HCEC 1CT (cell line): Measurements from ENCODE around the gene MAP2K2.
"Not testable (repeated sequence)": the region's sequence is repeated elsewhere in the genome, so short reads cannot be mapped to it uniquely, and the experiment has no call there.

Experiments used
- DNase-seq: peaks from one replicate; pipeline ENCODE4 v3.0.0-alpha.2; 2017

The MAP2K2 gene

GRCh38 chr19:4123615-4124568 is at the start of gene MAP2K2:
TSS of gene MAP2K2 (minus strand) at chr19:4124122. CDS start at chr19:4123875, 247 bp downstream.
- DNase-seq: peak; percentile 86

- DNase-seq: no peak
Observed at GRCh38 chr19:4172861-4173473, 49.0 kb upstream of the MAP2K2 start.

DNA sequence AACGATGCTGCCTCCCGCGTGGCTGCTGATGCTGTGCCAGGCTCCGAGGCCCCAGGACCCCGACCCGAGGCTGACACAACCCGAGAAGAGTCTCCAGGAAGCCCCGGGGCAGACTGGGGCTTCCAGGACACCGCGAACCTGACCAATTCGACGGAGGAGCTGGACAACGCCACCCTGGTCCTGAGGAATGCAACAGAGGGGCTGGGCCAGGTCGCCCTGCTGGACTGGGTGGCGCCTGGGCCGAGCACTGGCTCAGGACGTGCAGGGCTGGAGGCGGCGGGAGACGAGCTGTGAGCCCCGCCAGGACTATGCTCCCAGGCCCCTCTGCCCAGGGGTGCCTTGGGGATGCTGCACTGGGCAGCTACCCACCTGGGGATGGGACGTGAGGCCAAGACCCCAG is 47.8 kb upstream of the MAP2K2 start:
- no peak for DNase-seq

GRCh38 chr19:4164262-4164661 is 40.3 kb upstream of the MAP2K2 start:
- DNase-seq: no peak

DNA sequence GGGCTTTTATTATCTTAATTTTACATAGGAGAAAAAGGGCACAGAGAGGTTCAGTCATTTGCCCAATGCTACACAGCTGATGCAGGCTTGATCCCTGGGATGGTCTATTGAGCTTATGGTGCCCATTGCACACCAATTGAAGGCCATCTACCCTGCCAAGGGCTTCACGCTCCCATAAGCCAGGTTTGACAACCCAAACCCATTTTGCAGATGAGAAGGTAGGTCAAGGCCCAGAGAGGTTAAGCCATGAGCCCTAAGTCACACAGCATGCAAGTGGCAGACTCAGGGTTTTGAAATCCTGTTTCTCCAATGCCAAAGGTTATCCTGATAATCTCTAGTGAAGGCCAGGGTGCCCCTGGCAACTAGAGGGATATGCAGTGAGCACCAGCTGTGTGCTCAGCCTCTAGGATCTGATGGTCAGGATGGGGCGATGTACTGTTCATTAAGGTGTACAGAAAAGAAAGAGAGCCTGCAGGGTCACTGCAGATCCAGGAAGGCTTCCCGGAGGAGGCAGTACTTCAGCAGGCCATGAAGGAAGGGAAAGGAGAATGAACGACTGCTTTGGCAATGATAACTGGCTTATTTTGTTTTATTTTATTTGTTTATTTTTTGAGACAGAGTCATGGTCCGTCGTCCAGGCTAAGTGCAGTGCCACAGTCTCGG is 37.6 kb upstream of the MAP2K2 start:
- no peak for DNase-seq

GRCh38 chr19:4157971-4158370 is 34.0 kb upstream of the MAP2K2 start:
- DNase-seq: not testable (repeated sequence)

DNA sequence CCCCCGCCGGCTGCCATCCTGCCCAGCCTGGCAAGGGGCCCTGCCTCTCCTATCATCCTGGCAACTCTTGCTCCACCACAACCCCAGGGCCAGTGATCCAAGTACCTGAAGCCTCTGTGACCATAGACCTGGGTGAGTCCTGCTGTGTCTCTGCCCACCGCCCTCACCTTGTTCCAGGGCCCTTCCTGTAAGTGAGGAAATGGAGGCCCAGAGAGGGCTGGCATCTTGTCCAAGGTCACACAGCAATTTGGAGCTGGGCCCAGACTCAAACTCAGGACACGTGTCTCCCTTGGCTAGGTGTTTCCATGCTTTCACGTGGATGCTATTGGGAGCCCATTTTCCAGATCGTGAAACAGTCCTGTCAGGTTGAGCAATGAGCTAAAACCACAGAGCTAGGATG is 33.2 kb upstream of the MAP2K2 start:
- no peak for DNase-seq

DNA sequence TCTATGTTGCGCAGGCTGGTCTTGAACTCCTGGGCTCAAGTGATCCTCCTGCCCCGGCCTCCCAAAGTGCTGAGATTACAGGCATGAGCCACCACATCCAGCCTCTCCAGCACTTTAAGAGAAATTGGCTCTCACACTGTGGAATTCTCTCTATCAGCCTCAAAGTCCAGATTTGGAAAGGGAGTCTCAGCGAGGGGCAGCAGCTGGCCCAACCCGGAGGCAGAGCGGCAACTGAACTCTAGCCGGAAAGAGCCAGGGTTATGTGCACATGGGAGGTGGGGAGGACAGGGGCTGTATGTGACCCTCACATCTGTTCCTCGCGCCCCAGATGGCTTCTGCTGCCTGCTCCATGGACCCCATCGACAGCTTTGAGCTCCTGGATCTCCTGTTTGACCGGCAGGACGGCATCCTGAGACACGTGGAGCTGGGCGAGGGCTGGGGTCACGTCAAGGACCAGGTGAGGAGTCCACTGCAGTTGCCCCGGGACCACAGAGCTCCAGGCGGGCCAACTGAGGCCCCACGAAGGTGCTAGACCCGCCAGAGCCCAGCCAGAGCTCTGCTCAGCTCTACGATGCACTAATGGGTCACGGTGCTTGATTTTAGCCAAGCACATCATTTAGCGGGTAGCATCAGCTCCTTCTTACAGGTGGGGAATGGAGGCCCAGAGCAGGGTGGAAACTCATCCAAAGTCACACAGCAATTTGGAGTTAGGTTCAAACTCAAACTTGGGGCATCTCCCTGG is 30.8 kb upstream of the MAP2K2 start:
- no peak for DNase-seq

DNA sequence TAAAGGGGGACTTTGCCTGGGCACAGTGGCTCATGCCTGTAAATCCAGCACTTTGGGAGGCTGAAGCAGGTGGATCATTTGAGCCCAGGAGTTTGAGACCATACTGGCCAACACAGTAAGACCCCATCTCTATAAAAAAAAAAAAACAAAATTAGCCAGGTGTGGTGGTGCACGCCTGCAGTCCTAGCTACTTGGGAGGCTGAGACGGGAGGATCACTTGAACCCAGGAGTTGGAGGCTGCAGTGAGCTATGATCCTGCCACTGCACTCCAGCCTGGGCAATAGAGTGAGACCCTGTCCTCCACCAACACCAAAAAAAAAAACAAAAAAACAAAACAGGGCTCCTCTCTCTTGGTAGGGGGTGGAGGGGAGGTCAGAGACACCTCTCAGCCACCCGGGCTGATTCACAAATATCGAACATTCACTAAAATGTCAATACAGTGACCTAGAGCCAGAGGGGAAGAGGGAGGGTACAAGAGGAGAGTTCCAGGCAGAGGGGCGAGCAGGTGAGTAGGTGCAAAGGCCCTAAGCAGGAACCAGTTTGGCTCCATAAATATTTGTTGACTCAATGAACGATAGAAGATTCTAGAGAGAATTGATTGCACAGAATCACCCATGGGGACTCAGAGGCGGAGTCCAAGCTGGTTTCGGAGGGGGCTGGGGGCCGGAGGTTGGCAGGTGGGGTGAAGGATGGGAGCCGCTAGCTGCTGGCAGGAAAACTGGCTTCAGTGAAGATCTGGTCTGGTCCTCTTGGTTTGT is 28.5 kb upstream of the MAP2K2 start:
- DNase-seq: no peak

GRCh38 chr19:4151623-4152022 is 27.7 kb upstream of the MAP2K2 start:
- DNase-seq: no peak

DNA sequence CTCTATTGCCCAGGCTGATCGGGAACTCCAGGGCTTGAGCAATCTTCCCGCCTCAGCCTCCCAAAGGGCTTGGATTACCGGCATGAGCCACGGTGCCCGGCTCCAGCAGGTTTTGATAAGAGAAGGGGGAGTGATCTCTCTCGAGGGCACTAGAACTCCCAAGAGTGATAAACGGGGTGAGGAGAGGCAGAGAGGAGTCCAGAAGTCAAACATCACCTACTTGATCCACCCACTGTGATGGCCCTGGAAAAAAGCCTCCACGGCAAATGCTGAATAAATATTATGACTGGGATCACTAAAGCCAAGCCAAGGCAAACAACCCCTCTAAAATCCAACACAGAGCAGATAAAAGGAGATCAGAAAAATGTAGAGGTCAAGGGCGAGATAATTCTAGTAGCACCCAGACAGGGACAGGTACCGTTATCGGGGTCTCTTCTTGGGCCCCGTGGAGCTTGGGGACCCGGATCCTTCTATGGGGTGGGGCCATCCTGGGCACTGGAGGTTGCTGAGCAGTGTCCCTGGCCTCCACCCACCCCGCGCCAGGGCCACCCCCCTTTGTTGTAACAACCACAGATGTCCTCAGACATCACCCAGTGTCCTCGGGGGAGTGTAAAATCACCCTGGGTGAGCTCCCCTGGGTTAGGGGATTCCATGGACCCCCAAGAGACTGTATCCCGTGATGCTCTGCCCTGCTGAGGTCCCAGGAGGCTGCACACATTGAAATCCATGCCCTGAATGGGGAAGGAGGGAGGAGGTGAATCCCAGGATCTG is 25.8 kb upstream of the MAP2K2 start:
- DNase-seq: no peak

DNA sequence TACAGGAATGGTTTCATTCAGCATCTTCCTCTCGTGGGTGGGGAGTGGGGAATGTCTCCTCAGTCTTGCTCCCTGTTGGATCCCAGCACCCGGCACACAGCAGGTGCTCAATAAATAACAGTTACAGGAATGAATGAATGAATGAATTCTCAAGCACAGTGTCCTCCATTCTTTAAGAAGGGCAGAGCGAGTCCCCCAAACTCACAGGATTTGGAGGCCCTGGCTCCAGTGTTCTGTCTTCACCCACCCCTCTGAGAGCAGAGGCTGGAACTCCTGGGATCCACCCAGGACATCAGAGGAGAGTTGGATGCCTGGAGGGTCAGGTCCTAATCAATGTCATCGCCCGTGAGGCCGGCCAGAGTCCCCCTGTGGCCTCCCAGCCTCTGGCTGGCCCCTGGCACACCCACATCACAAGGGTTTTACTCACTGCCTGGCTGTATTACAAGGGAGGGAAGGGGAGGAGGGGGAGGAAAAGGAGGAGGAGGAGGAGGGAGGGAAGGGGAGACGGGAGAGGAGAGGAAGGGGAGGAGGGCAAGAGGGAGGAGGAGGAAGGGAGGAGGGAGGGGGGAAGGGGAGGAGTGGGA is 20.8 kb upstream of the MAP2K2 start:
- DNase-seq: peak; percentile 84

DNA sequence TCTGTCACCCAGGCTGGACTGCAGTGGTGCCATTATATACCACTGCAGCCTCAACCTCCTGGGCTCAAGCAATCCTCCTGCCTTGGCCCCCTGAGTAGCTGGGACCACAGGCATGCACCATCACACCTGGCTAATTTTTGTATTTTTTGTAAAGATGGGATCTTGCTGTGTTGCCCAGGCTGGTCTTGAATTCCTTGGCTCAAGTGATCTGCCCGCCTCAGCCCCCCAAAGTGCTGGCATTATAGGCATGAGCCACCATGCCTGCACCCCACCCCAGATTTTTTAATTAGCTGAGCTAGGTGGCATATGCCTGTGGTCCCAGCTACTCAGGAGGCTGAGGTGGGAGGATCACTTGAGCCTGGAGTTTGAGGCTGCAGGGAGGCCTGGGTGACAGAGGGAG is 19.0 kb upstream of the MAP2K2 start:
- DNase-seq: not testable (repeated sequence)

GRCh38 chr19:4140237-4140711 is 16.4 kb upstream of the MAP2K2 start:
- peak; percentile 77 for DNase-seq

- DNase-seq: peak; percentile 51
Observed at GRCh38 chr19:4139614-4140236, 15.8 kb upstream of the MAP2K2 start.

- DNase-seq: no peak
Observed at GRCh38 chr19:4138445-4138844, 14.5 kb upstream of the MAP2K2 start.

DNA sequence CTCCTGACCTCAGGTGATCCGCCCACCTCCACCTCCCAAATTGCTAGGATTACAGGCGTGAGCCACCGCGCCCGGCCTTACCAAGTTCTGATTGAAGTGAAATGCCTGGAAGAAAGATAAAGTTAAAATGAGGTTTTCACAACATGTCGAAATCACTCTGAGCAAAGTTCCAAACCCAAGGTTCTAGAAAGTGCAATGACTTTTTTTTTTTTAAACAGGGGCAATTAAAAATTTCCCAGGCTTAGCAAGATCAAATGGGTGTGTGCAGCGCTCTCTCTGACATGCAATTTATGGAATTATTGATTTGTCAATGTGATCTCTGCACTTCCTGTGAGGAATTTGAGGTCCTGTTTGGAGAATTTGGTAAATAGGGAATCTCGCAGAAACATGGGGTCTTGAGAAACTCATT is 12.8 kb upstream of the MAP2K2 start:
- DNase-seq: no peak

- not testable (repeated sequence) for DNase-seq
Observed at GRCh38 chr19:4135386-4135785, 11.5 kb upstream of the MAP2K2 start.

- DNase-seq: no peak
Observed at GRCh38 chr19:4134351-4134750, 10.4 kb upstream of the MAP2K2 start.

DNA sequence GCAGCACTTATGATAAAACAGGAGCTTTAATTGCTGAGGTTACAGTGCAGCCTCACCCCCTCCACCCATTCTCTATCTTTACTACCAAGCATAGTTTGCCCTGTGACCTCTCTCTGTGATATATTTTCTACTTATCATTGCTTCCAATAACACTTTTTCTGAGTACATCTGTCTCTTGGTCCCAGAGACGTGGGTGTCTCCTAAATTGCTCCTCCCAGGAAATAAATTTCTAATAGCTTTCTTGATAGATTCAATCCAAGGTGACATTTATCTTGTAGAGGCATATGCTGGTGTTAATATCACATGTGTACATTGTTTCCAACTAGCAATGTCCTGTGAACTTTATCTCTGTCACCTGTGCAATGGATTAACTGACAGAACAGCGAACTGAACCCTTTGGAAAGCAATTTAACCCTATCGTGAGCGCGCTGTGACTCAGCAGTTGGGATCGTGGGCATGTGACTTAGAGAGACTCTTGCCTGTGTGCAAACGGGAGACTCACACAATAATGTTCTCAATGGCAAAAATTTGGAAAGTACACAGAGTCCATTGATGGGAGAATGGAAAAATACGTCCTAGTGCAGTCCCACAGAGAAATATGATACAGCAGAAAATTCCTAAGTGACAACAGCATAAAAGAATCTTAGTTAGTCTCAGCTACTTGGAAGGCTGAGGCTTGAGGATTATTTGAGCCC is 7.0 kb upstream of the MAP2K2 start:
- DNase-seq: peak; percentile 85
